Stimulated activated CD4-positive, alpha-beta T cell treated with anti-CD3 and anti-CD28 coated beads, Interleukin-15, amount 100 ng/mL, for 24 hours (primary cell): ENCODE results near the gene TMEM234.
"Not testable (repeated sequence)": the region's sequence is repeated elsewhere in the genome, so short reads cannot be mapped to it uniquely, and the experiment has no call there.

Source experiments
- DNase-seq: peaks from one replicate; pipeline ENCODE4 v3.0.0-alpha.2; 2020

The TMEM234 gene

DNA sequence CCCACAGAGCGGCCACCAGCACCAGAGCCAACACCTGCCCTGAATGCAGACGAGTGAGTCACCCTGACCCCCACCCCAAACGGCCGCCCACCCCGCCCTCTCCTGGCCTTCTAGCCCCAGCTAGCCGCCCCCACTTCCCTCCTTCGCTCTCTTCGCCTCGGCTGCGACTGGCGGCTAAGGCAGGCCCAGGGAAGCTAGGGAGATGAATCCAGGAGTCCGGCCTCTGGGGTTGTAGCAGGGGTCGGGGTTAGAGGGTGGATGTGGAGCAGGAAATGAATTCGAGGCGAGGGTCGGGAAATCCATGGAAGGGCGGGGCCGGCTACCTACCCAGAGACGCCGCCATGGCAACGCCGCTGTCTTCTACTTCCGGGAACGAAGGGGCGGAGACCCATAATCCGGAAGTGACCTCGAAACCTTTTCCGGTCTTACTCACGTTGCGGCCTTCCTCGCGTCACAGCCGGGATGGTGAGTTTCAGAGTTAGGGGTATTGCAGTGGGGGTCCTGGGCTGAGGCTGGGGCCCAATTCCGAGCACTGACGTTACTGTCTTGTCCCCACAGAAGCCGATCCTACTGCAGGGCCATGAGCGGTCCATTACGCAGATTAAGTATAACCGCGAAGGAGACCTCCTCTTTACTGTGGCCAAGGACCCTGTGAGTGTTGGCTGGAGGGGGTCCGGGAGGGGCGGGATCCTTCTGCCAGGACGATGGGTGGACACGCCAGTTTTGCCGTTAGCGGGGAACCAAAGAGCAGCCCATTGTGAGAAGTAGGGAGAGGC lies at the start of gene TMEM234, which contains the start of gene EIF3I:
Gene TMEM234 (minus strand): TSS at position 374 of the 776 bp plus-strand sequence. CDS start 31 bp downstream, at position 343.
Gene EIF3I (plus strand): TSS at position 428 of the 776 bp plus-strand sequence. CDS start 35 bp downstream, at position 463.
- peak; percentile 94 for DNase-seq

DNA sequence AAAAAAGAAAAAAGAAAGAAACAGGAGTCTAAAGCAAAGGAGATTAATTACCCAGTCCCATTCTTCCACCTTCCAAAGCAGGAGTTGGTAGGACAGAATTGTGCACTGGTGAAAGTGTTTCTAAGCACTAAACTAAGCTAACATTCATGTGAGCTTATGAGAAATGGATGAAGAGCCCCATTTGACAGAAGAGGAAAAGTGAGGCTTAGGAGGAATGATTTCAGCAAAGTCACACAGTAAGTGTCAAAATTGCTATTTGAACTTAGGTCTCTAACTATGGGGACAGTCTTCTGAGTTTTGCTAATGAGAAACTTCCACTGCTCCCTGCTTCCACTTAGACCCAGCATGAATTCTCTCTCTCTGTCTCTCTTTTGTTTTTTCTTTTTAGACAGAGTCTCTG lies 47.6 kb upstream of the TMEM234 start:
- DNase-seq = no peak

DNA sequence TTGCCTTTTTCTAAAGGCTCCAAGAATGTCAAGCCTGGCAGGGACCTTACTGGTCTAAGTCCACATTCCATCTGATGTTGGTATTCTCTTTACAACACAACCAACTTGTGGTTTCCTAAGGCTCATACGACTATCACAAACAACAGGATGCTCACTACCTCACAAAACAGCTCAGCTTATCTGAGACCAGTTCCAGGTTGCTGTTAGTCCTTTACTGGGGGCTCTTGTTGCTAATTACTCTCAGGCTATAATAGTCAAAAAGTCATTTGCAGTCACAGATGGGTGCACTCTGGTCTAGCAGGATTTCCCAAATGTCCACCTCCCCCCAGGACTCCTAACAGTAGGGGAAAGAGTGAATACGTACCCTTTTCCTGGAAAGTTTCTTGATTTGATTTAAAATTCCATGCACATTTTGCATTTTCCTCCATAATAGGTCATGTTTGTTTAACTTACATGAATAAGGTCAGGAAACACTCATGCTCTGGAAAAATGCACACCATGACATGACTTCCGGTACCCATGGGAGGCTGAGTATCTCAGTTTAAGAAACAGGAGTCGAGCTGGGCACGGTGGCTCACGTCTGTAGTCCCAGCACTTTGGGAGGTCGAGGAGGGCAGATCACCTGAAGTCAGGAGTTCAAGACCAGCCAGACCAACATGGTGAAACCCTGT lies 44.9 kb upstream of the TMEM234 start:
- peak; percentile 35 for DNase-seq

- no peak for DNase-seq
These were observed 43.7 kb upstream of the TMEM234 start for GRCh38 chr1:32265846-32266245.

GRCh38 chr1:32263744-32264143 lies 41.6 kb upstream of the TMEM234 start:
- no peak for DNase-seq

DNA sequence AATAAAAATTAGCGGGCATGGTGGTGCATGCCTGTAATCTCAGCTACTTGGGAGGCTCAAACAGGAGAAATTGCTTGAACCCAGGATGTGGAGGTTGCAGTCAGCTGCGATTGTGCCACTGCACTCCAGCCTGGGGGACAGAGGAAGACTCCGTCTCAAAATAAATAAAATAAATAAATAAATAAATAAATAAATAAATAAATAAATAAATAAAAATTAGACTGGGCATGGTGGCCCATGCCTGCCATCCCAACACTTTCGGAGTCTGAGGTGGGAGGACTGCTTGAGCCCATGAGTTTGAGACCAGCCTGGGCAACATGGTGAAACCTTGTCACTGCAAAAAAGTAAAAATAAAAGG lies 41.1 kb upstream of the TMEM234 start:
- not testable (repeated sequence) for DNase-seq

- no peak for DNase-seq
These were observed 35.0 kb upstream of the TMEM234 start for GRCh38 chr1:32257227-32257508.

- DNase-seq = no peak
These were observed 34.5 kb upstream of the TMEM234 start for GRCh38 chr1:32256473-32257226.

DNA sequence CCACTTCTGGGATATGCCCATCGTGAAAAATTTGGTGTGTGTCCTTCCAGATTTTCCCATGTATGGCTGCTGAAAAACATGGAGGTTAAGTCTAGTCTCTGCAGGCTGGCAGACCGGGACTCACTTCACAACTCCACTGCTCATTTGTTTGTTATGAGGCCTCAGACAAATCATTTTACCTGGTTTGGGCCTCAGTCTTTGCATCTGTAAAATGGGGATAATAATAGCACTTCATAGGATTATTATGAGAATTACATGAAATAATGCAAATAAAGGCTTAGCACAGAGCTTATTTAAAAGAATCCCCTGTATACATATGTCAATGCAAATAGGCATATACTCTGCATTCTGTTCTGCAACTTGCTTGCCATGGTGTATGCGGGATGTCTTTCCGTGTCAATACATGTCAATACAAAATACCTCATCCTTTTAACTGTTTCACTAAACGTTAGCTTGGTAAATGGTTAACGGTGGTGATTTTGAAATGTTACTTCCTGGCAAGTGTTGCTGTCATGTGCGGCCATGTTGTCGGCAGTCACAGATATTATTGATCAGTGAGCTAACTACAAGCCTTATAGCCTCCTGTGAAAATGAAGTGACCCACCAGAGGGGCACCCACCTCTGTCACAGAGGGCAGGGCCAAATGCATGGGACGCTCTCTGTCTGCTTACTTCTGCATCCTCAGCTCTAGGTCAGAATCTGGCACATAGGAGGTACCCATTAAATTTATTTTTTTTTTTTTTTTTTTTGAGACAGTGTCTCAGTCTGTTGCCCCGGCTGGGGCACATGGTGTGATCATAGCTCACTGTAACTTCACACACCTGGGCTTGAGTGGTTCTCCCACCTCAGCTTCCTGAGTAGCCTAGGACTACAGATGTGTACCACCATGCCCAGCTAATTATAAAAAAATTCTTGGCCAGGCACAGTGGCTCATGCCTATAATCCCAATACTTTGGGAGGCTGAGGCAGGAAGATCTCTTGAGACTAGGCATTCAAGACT lies 33.2 kb upstream of the TMEM234 start:
- peak; percentile 38 for DNase-seq

DNA sequence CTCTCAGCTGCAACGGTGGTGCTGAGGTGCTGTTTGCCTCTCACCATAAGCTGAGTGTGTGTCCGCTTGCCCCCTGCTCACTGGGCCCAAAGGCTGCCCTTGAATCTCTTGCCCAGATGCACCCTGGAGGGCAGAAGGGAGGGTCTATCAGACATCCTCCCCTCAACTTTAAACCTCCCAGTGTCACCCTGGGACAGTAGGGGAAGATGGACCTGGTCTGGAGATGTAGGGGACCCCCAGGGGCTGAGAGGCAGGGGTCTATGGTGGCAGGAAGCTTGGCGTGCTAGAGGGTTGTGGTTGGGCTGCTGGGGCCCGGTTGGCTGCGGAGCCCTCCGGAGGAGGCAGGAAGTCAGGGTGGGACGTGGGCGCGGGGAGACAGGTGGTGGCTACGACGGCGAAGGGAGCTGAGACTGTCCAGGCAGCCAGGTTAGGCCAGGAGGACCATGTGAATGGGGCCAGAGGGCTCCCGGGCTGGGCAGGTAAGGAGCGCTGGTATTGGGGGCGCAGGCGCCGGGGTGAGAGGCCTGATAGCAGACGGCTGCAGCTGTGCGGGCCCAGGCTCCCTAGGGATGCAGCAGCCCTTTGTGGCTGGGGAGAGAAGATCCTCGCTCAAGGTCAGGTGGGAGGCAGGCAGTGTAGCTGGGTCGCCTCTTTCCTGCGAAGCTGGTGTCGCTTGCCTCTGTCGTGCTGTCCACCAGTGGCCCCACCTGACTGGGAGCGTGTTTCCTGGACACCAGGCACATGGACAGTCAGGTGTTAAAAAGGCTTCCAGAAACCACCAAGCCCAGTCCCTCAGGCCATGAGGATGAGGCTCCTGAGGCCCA lies 29.0 kb upstream of the TMEM234 start, which contains the start of gene LCK:
Gene LCK (plus strand): TSS at position 373 of the 824 bp plus-strand sequence. CDS start 23,065 bp downstream, outside the sequence.
- DNase-seq = peak; percentile 87

GRCh38 chr1:32249831-32250525 lies 27.8 kb upstream of the TMEM234 start:
- peak; percentile 85 for DNase-seq

DNA sequence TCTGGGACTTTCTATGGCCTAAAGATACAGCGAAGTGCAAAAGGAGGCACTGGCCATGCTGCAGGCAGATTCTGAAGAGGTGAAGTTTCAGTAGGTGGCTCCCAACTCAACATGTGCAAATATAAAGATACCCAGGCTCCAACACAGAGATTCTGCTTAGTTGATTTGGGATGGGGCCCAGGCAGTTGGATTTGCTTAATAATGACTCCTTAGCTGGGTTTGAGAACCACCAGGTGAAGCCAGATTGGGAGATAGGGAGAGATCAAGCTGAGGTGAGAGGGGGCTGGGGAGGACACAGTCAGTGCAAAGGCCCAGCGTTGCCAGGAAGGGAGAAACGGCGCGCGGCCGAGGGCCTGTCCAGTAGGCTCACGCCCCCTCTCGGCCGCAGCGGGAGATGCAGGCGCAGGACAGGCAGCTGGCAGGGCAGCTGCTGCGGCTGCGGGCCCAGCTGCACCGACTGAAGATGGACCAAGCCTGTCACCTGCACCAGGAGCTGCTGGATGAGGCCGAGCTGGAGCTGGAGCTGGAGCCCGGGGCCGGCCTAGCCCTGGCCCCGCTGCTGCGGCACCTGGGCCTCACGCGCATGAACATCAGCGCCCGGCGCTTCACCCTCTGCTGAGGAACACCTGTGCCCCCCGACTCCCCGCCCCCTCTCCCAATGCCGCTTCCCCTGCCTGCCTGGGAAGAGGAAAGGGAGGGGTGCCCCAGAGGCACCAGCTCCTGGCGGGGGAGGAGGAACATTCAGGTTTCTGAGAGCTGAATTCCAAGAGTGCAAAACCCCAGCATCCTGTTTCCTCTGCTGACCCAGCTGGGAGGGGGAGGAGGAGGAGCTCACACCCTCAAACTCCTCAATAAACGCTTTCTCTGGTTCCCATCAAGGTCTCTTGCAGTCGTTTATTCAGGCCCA lies 26.1 kb upstream of the TMEM234 start:
- DNase-seq = peak; percentile 92

DNA sequence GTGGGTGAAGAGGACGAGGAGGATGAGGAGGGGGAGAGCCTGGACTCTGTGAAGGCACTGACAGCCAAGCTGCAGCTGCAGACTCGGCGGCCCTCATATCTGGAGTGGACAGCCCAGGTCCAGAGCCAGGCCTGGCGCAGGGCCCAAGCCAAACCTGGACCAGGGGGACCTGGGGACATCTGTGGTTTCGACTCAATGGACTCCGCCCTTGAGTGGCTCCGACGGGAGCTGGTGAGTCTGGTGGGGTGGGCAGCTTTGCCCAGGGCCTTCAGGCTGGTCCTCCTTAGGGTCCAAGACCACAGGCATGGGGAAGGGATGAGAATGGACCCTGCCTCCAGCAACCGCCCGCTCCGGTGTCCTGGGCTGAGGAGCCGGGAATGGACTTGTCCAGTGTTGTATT lies 25.3 kb upstream of the TMEM234 start:
- DNase-seq = no peak

- no peak for DNase-seq
These were observed 24.7 kb upstream of the TMEM234 start, which contains the start of gene FAM167B for GRCh38 chr1:32246888-32247273. TSS of gene FAM167B (plus strand) at chr1:32247222. CDS start at chr1:32247422, 200 bp downstream.

- no peak for DNase-seq
These were observed 20.2 kb upstream of the TMEM234 start for GRCh38 chr1:32242341-32242851.

DNA sequence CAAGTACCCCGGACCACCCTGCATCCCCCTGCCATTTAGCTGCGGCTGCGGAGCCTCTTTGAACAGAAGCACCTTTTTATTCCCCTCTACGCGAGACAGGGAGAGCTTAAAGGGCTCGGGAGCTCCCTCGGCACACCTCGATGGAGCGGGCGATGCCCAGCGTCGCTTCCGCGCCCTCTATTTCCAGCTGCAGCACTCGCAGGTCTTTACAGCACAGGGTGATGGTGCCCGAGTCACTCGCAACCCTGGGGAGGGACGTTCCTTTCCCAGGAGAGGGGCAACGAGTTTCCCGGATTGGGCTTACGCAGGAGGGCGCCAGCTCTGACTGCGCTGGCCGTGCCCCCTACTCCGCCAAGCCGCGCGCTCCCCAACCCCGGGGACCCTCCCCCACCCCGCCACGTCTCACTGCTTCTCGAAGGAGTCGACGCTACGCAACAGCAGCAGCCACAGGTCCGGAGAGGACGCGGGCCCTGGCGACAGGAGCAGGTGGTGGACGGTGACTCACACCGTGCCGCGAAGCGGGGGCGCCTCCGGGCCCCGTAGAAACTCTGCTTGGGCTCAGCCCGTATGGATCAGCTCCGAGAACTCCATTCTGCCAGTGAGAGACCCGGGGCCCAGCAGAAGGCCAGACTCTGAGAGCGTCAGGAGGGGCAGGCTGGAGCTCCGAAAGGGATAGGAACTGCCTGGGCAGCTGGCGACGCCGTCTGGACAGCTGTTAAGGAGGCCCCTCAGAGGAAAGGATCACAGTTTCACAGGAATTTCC lies 19.0 kb upstream of the TMEM234 start:
- peak; percentile 60 for DNase-seq

GRCh38 chr1:32240140-32240951 lies 18.2 kb upstream of the TMEM234 start:
- peak; percentile 69 for DNase-seq

DNA sequence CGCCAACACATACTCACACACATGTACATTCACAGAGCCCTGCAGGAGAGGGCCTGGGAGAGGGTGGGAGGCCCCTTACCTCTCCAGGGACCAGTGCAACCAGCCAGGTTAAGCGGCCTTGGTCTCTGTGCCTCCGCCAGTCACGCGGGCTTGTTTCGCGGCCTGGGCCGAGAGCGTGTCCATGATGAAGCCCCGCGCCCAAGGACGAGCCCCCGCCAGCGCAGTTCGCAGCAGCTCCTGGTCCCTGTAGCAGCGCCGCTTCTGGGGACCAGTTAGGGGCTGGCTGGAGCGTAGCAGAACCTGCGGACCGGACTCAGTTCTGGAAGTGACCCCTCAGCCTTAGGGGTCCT lies 17.6 kb upstream of the TMEM234 start:
- DNase-seq = no peak
